GM19463 (cell line): ENCODE data around the gene C10orf120.
A peak's percentile ranks its signal among the peaks of the same experiment; 100 is the strongest.

Experiments
- ATAC-seq: cut with Tn5 transposase; IDR thresholded peaks from one replicate; pipeline ENCODE4 v1.9.1; 2021; ENCODE audit warnings: mild to moderate bottlenecking, moderate library complexity; ENCODE audit not compliant: unreplicated experiment

Gene C10orf120

GRCh38 chr10:122703483-122704448 lies 4.1 kb upstream of the C10orf120 start:
- ATAC-seq, result peak; percentile 47

DNA sequence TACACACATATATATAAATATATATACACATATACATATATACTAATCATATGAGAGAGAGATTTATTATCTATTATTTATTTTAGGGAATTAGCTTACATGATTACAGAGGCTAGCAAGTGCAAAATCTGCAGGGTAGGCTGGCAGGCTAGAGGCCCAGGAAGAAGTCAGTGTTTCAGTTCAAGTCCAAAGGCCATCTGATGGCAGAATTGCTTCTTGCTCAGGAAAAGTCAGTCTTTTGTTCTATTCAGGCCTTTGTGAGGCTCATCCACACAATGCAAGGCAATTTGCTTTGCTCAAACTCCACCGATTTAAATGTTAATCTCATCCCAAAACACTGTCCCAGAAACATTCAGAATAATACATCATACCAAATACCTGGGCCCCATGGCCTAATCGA lies 2.6 kb upstream of the C10orf120 start:
- ATAC-seq, result no peak

- no peak for ATAC-seq
Observed at GRCh38 chr10:122701652-122702051, 2.0 kb upstream of the C10orf120 start.

DNA sequence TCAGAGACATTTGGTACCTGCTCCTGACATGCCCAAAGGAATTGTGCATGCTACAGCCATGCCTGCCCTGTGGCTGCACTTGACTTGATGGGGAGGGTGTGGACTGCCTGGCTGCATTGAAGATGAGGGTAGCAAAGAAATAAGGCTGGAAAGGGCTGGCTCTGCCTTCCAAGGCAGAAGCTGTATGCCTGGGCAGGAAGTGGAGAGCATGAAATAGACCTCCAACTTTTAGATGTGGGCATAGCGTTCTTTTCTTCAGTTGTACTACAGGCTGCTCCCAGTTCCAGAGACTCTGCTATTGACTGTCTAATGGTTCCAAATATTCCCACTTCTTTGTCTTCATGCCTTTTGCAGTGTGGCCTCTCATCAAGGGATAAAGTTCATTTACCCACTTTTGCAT lies 3.0 kb downstream of the C10orf120 start:
- ATAC-seq, result no peak

DNA sequence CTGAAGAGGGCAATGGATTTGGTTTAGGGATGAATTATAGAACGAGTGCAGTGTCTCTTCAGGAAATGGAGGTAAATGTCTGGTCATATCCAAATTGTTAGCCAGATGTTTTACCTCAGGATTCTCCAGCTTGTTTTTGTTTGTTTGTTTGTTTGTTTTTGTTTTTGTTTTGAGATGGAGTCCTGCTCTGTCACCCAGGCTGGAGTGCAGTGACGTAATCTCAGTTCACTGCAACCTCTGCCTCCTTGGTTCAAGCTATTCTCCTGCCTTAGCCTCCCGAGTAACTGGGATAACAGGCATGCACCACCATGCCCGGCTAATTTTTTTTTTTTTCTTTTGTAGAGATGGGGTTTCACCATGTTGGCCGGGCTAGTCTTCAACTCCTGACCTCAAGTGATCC lies 6.9 kb downstream of the C10orf120 start:
- ATAC-seq, result no peak

DNA sequence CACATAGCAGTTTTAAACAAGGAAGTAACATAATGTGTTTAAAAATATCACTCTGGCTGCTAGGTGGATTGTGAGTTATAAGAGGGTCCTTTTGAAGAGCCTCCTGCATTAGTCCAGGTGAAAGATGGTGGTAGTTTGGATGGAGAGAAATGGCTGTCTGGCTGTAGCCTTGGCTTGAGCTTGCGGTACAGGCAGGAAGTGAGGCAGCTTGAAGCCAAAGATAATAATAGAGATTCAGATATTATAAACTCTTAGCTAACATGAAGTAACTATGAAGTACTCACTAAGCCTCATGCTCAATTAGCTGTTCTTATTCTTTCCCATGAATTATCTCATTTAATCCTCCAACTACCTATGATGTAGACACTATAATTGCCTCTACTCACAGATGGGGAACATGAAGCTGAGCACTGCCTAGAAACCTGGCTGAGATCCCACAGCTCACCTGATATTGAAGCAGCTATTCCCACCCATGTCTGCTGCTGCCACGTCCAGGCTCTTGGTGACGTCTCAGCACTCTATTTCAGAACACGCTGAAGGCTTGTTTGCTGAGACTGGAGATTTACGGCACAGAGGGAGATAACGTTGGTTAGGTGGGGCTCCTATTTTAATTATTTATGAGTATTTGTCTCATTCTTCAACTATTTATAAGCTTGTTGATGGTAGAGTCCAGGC lies 10.4 kb downstream of the C10orf120 start:
- ATAC-seq, result no peak

- no peak for ATAC-seq
Observed at GRCh38 chr10:122688293-122688989, 11.2 kb downstream of the C10orf120 start.

DNA sequence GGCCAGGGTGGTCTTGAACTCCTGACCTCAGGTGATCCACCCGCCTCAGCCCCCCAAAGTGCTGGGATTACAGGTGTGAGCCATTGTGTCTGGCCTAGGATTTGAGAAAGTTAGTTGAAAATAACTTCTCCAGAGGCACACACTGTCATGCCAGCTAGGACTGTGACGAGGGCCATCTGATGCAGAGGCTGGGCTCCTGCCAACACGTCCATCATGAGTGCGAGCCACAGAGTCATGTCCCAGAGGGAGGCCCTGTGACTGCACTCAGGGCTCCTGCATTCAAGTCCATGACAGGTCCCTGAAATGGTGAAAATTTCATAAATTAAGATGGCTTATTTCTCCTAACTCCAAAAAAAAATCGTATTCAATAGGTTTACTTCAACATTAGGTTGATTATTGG lies 17.1 kb downstream of the C10orf120 start:
- no peak for ATAC-seq

DNA sequence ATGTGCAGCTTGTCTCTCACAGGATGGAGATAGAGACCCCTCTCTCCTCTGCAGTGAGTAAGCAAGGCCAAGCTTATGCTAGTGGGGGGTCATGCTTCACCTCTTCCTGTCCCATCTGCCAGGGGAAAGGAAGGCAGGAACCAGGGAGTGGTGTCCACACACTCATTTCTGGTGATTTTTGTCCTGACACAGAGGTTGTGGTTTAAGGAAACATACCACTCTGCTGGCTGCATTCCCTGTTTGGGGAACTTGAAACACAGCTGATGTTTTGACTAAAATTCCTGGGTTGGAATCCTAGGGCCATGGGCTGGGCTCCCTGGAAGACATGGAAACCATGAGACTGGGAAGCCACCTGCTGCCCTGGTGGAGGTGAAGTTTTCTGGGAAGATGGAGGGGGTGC lies 21.4 kb downstream of the C10orf120 start:
- no peak for ATAC-seq

- ATAC-seq, result no peak
Observed at GRCh38 chr10:122675278-122675677, 24.4 kb downstream of the C10orf120 start.

- no peak for ATAC-seq
Observed at GRCh38 chr10:122674781-122675180, 24.9 kb downstream of the C10orf120 start.

DNA sequence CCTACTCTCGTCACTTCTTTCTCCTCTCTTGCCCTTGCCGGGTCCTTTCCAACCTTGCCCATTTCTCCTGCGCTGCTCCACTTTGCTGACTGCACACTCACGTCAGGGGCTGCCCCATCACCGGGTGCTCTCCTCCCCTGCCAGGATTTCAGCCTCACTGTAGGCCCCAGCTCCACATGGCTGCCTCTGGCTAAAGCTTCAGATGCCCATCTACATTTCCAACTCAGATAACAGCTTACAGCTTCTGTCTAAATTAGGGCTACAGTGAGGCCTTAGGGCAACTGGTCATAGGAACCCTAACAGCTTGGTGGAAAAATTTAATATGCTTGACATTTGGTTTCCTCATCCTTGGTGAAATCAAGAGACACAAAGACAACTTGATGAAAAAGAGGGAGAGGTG lies 25.9 kb downstream of the C10orf120 start:
- no peak for ATAC-seq

DNA sequence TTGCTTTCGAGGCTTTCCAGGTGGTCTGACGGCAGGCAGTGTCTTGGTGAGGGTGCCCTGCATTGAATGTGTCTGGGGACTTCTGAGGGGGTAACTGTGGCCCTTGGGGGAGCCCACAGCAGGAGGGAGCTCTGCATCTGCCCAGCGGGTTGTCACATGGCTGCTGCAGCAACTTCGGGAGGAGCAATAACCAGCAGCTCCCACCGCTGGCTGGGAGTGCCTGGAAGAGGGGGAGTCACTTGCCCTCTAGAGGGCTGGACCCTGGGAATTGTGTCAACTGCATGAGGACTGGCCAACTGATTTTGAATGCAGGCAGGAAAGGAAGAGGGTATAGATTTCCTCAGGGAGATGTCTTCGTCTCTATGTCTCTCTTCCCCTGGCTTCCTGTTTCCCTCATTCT lies 26.4 kb downstream of the C10orf120 start:
- no peak for ATAC-seq

DNA sequence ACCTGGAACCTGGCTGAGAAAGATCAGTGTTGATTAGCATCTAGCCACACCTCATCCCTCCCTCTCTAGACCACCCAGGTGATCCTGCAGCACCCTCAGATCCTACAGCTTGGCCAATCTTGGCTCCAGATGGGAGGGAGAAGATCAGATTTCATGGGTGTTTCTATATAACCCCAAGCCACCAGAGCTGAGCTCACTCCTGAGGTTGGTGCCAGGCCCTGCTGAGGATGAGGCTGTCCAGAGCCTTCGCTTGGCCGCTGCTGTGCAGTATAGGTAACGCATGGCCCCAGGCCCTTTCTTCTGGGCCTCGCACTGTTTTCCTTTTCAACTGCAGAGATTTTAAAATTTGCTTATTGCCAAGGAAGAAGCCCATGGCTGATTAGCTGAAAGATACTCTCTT lies 27.0 kb downstream of the C10orf120 start:
- ATAC-seq, result no peak

DNA sequence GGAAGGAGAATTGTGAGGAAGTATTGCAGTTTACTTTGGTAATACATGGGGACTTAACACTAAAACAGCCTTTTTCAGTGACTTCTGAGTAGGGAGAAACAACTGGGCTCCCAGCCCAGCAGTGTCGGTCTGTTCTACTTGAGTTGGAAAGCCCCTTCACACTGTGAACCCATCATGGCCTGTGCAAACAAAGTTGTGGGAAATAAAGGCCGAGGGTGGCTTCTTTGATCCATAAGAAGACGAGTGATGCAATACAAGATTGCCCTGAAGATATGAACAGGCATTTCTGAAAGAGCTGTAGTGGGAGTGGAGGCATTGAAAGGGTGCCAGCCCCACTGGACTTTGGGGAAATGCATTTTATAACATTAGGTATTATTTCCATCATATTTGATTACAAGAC lies 28.3 kb downstream of the C10orf120 start:
- ATAC-seq, result no peak

DNA sequence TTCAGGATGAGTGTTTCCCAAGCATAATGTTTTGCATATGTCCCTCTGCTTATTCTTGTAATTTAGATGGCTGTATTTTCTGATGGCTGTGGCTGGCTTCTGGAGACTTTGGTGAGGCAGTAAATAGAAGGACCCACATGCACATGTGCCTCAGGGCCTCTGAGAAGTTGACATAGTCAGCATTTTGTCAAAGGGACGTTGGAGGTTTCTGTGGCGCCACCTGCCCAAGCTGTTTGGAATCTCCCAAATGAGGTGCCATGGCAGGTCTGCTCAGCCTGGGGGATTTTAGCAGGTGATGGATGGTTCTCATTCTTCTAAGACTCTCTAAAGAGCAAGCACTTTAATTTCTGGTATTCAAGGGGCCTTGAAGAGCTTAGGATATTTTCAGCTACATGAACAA lies 29.8 kb downstream of the C10orf120 start:
- ATAC-seq, result no peak

- ATAC-seq, result no peak
Observed at GRCh38 chr10:122669045-122669444, 30.6 kb downstream of the C10orf120 start.

- no peak for ATAC-seq
Observed at GRCh38 chr10:122665946-122666345, 33.7 kb downstream of the C10orf120 start.

- no peak for ATAC-seq
Observed at GRCh38 chr10:122665329-122665860, 34.3 kb downstream of the C10orf120 start.

DNA sequence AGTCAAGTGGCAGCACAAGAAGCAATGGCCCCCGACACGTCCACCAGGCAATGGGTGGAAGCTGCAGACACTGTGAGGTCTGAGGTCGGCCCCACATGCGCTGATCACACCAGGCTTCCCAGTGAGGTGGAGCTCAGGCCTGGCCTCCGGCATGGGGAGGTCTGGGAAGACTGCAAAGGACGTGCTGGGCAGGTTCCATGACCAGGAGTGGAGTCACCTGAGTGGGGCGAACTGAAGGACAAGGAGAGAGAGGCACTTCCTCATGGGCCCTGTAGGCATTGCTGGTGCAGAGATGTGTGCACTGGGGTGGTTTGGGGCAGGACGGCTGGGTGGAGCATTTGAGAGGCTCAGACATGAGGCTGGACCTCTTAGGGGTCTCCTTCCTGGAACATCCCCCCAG lies 35.1 kb downstream of the C10orf120 start:
- no peak for ATAC-seq

DNA sequence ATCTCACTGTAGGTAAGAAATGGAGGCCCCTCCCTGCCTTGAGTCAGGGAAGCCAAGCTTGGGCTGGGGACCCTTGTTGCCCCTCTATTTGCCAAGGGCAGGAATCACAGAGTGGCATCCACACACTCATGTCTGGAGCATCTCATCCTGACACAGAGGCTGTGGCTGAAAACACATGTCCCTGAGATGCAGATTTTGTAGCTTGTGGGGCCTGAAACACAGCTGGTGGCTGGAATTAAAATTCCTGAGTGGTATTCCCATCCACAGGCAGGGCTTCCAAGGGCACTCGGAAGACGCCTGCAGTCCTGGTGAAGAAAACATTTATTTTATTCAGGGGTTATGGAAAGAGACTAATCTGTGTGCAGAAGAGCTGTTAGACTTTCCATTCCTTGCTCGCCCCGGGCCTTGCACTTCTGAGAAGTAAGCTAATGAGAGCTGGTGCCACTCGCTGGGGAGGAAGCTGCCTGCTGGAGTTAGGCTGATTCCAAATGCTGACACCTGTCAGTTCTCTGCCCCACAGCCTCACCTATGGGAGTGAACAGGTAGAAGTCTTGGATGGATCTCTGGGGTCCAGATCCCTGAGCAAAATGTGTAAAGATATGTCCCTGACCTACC lies 36.0 kb downstream of the C10orf120 start:
- no peak for ATAC-seq
